Measurements from ENCODE around the gene NTMT1.

Gene NTMT1

GRCh38 chr9:129682381-129682780 is 56.4 kb downstream of the NTMT1 start:
- no peak for DNase-seq

DNA sequence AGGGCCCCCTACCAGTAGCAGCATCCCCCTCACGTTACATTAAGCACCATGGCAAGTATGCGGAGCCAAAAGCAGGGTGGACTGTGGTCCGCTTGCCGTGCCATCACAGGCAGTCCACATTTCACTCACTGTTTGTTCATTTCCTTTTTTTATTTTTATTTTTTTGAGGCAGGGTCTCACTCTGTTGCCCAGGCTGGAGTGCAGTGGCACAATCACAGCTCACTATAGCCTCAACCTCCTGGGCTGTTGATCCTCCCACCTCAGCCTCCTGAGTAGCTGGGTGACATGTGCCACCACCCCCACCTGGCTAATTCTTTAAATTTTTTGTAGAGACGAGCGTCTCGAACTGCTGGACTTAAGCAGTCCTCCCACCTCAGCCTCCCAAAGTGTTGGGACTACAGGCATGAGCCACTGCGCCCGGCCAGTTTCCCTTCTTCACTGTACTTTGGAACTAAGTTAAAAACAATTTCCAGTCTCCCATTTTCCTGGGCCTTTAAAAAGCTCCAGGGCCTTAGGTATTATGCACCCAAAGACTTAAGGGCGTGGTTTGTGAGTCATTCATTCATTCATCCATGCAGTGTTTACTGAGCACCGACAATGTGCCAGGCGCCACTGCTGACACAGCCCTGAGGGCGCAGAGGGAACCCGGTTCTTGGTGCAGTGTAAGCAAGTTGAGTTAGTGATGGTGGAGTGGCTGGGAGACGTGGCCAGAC is 59.4 kb downstream of the NTMT1 start:
- no peak for DNase-seq

All from activated CD8-positive, alpha-beta memory T cell treated with anti-CD3 and anti-CD28 coated beads, Interleukin-2, amount 50 U/mL, for 48 hours (primary cell).